RWPE1 (cell line): Measurements from ENCODE around the gene TMEM187.

ENCODE experiments used
- CTCF ChIA-PET: fragments of 350-600 bp; sonication (Branson Sonifier 250); formaldehyde crosslinking; extraction: SDS; loops from one replicate; lab custom pipeline; 2021; lab: Yijun Ruan, JAX
- POLR2A ChIA-PET: fragments of 400-600 bp; formaldehyde crosslinking; extraction: SDS; loops from one replicate; lab custom pipeline; 2020; ENCODE audit warnings: antibody characterized with exemption; ENCODE audit not compliant: low non-redundant PET; lab: Yijun Ruan, JAX
- DNase-seq: peaks from one replicate; pipeline ENCODE4 v3.0.0; 2012; ENCODE audit warnings: low spot score
- H3K27ac ChIP-seq: fragments of 450-650 bp; 2 replicates; pipeline ENCODE4 v1.5.1; 2017
- CTCF ChIP-seq: fragments of 450-650 bp; conservative IDR thresholded peaks from 2 replicates; pipeline ENCODE4 v1.5.1; 2017; ENCODE audit warnings: low read depth, mild to moderate bottlenecking

Gene TMEM187

GRCh38 chrX:154028502-154029184 is 56.1 kb downstream of the TMEM187 start:
- no peak for DNase-seq

GRCh38 chrX:154029439-154029838 is 56.9 kb downstream of the TMEM187 start:
- CTCF ChIA-PET, result interaction anchor here (0.7 kb wide), 1 partner anchor 269 kb away, joined by 4 read pairs; no protein-coding TSS in a partner anchor
- no peak for TF ChIP-seq CTCF
- DNase-seq, result no peak
- POLR2A ChIA-PET, result no interaction called here
- no peak overlapping the region for H3K27ac ChIP-seq

More at GRCh38 chrX:154028502-154029184, 56.1 kb downstream of the TMEM187 start:
- no peak for TF ChIP-seq CTCF
- no peak overlapping the region for H3K27ac ChIP-seq
- POLR2A ChIA-PET, result no interaction called here
- CTCF ChIA-PET, result interaction anchor here (0.6 kb wide), 1 partner anchor 108 kb away, joined by 3 read pairs; no protein-coding TSS in a partner anchor

GRCh38 chrX:154030266-154030665 is 57.7 kb downstream of the TMEM187 start:
- no peak for TF ChIP-seq CTCF
- ChIA-PET CTCF (interaction anchor here (0.7 kb wide), 1 partner anchor 268 kb away, joined by 4 read pairs; no protein-coding TSS in a partner anchor), POLR2A (no interaction called here)
- no peak overlapping the region for H3K27ac ChIP-seq
- DNase-seq, result no peak

GRCh38 chrX:154030715-154031305 is 58.3 kb downstream of the TMEM187 start:
- TF ChIP-seq CTCF, result no peak
- H3K27ac ChIP-seq, result no peak overlapping the region
- no peak for DNase-seq
- ChIA-PET POLR2A (no interaction called here), CTCF (no interaction called here)

GRCh38 chrX:154032160-154032559 is 59.6 kb downstream of the TMEM187 start:
- CTCF ChIA-PET, result no interaction called here
- TF ChIP-seq CTCF, result no peak
- DNase-seq, result no peak
- POLR2A ChIA-PET, result no interaction called here
- H3K27ac ChIP-seq, result no peak overlapping the region

- no peak for DNase-seq
- no peak overlapping the region for H3K27ac ChIP-seq
- ChIA-PET CTCF (no interaction called here), POLR2A (no interaction called here)
- no peak for TF ChIP-seq CTCF
Measured at GRCh38 chrX:154032653-154033052, 60.1 kb downstream of the TMEM187 start.
